ENCODE data around the gene DYNC1I2.

DNA sequence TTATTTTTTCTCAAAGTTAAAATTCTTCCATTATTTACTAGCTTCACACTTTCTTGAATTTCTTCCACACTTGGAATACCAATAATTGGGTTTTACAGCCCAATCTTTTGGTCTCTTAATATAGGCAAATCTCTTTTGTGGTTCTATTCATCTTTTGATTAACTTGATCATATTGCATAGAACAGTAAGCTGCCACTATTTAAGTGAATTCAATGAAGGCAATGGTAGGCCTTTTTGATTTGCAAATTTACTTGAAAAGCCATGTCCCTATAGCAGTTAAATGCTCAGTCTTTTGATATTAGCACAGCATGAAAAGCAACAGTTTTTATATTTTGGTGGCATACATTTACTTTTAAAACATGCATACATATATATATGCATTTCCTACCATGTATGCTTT is 20.2 kb upstream of the DYNC1I2 start:
- TF ChIP-seq EZH2phosphoT487 (IDR thresholded peaks at IDR 0.05; ENCODE audit: borderline replicate concordance, low read depth, low read length): no peak
- no peak for TF ChIP-seq CTCF (conservative IDR thresholded peaks at IDR 0.05; ENCODE audit: low read length)

Measured in OCI-LY7 (cell line).